Endothelial cell of umbilical vein (primary cell): ENCODE results near the gene DENND5A. TPM values are rescaled to one million over a fixed set of nuclear protein-coding genes. Genes with fewer than 3 reads are reported as not detected.

Source experiments
- BruUV-seq: library from RNA; stranded (reverse); fragments of 400-500 nt; replicated peaks from 2 replicates; lab custom pipeline; 2021; lab: Mats Ljungman, UMichigan
- CTCF ChIA-PET: fragments of 300-600, 350-600 bp; sonication (Branson Sonifier 250); formaldehyde crosslinking; loops from one replicate; lab custom pipeline; 2021; ENCODE audit warnings: antibody characterized with exemption, inconsistent platforms; lab: Charles Lee
- POLR2A ChIA-PET: fragments of 300-600, 350-600 bp; sonication (Branson Sonifier 250); formaldehyde crosslinking; loops from one replicate; lab custom pipeline; 2021; ENCODE audit warnings: antibody characterized with exemption, inconsistent platforms; lab: Charles Lee
- DNase-seq: peaks from one replicate; pipeline ENCODE4 v3.0.0-alpha.2; 2011; ENCODE audit warnings: low read depth, low spot score
- FAIRE-seq: peaks from 2 replicates; lab custom pipeline; 2011; peaks lifted over from hg19 to GRCh38; lab: Jason Lieb, UNC
- H2AFZ ChIP-seq: 2 replicates; pipeline ENCODE4 v1.6.0; 2012; ENCODE audit warnings: low read depth, low read length, control low read depth, inconsistent platforms
- H3K27ac ChIP-seq: 2 replicates; pipeline ENCODE4 v1.5.1; 2011; ENCODE audit warnings: low read depth, mild to moderate bottlenecking, control low read depth, low read length, moderate library complexity; ENCODE audit not compliant: insufficient read depth
- H3K27me3 ChIP-seq, 2 experiments: 2 replicates each; pipeline versions ENCODE4 v1.6.0 to v1.6.1; 2011; ENCODE audit warnings: low read length in 2 of 2, mixed read lengths in 1 of 2; ENCODE audit not compliant: control insufficient read depth in 2 of 2, insufficient read depth in 2 of 2
- H3K36me3 ChIP-seq, 2 experiments: 2 replicates in 1 of 2; 3 replicates in 1 of 2; pipeline ENCODE4 v1.5.1; 2011; ENCODE audit warnings: low read length in 2 of 2, mild to moderate bottlenecking in 1 of 2, moderate library complexity in 1 of 2; ENCODE audit not compliant: control insufficient read depth in 2 of 2, insufficient read depth in 2 of 2; ENCODE audit errors: extremely low read depth in 1 of 2
- H3K4me1 ChIP-seq: 3 replicates; pipeline ENCODE4 v1.5.1; 2011; ENCODE audit warnings: mild to moderate bottlenecking, low read length; ENCODE audit not compliant: control insufficient read depth, insufficient read depth; ENCODE audit errors: extremely low read depth
- H3K4me2 ChIP-seq: 2 replicates; pipeline ENCODE4 v1.6.1; 2011; ENCODE audit warnings: low read length, control low read depth, mixed read lengths; ENCODE audit not compliant: insufficient read depth
- H3K4me3 ChIP-seq, 3 experiments: fragments of 200-600 bp in 1 of 3; sonication (generic), shearing (Covaris generic) in 1 of 3; replicated peaks in 1 of 3; 2 replicates each; pipeline ENCODE4 v1.5.1; 2011 to 2016; ENCODE audit warnings: control low read depth in 3 of 3, low read length in 3 of 3, mild to moderate bottlenecking in 2 of 3, inconsistent platforms in 1 of 3, low read depth in 1 of 3, moderate library complexity in 1 of 3; ENCODE audit not compliant: insufficient read depth in 1 of 3
- H3K79me2 ChIP-seq: 2 replicates; pipeline ENCODE4 v1.6.0; 2012; ENCODE audit warnings: low read length, inconsistent platforms; ENCODE audit not compliant: control insufficient read depth, insufficient read depth
- H3K9ac ChIP-seq: replicated peaks from 2 replicates; pipeline ENCODE3; 2011; ENCODE audit warnings: low read length, control low read depth; ENCODE audit not compliant: insufficient read depth; ENCODE audit errors: extremely low read depth
- H3K9me1 ChIP-seq: replicated peaks from 3 replicates; pipeline ENCODE4 v1.6.0; 2011; ENCODE audit warnings: mild to moderate bottlenecking, low read length; ENCODE audit not compliant: control insufficient read depth, insufficient read depth; ENCODE audit errors: extremely low read depth
- H3K9me3 ChIP-seq: replicated peaks from 2 replicates; pipeline ENCODE4 v1.5.1; 2012; ENCODE audit warnings: low read length, inconsistent platforms; ENCODE audit not compliant: control insufficient read depth, insufficient read depth
- H4K20me1 ChIP-seq: replicated peaks from 2 replicates; pipeline ENCODE3; 2011; ENCODE audit warnings: mild to moderate bottlenecking, low read length; ENCODE audit not compliant: control insufficient read depth, insufficient read depth; ENCODE audit errors: extremely low read depth
- CTCF ChIP-seq, 2 donors: IDR thresholded peaks; 1 replicate in 1 of 2; 2 replicates in 1 of 2; pipeline ENCODE4 v1.5.1; 2011; ENCODE audit warnings: low read length in 2 of 2, mild to moderate bottlenecking in 2 of 2, moderate library complexity in 2 of 2, control low read depth in 1 of 2, inconsistent platforms in 1 of 2, low read depth in 1 of 2; ENCODE audit not compliant: insufficient read depth in 1 of 2; ENCODE audit errors: extremely low read depth in 1 of 2
- dilution Hi-C: fragments of 300-500 bp; cut with MboI; formaldehyde crosslinking; loops from one replicate; pipeline ENCODE4 v1.15.0; 2019; ENCODE audit warnings: low sequenced_read_pairs; ENCODE audit not compliant: extremely low pct_ligation_motif_present
- intact Hi-C: fragments of 100-400 bp; cut with micrococcal nuclease; formaldehyde crosslinking; loops from one replicate; pipeline ENCODE4 v1.10.0; 2022
- polyA plus RNA-seq, 4 experiments: library from polyadenylated mRNA; depleted of rRNA in 3 of 4; stranded (reverse) in 3 of 4; unstranded in 1 of 4; fragments of >200 nt; gene quantifications; 2 replicates each; pipeline versions ENCODE4 v1.2.1 to v1.2.3, GENCODE V29; 2011 to 2012; ENCODE audit warnings: missing spikeins in 1 of 4
- total RNA-seq: library from RNA; stranded (reverse); gene quantifications from 2 replicates; pipeline ENCODE4 v1.2.3, GENCODE V29; 2021
- TF ChIP-seq, protein P1 (sequence below): IDR thresholded peaks from 2 replicates; pipeline ENCODE4 v1.6.1; 2011; ENCODE audit not compliant: insufficient read depth, insufficient read length

The DENND5A gene
- total and polyA plus RNA-seq, 2 donors (not counting 3 experiments of a cell fraction or from before 2014, with no cell fraction given): 116 to 220 TPM

DNA sequence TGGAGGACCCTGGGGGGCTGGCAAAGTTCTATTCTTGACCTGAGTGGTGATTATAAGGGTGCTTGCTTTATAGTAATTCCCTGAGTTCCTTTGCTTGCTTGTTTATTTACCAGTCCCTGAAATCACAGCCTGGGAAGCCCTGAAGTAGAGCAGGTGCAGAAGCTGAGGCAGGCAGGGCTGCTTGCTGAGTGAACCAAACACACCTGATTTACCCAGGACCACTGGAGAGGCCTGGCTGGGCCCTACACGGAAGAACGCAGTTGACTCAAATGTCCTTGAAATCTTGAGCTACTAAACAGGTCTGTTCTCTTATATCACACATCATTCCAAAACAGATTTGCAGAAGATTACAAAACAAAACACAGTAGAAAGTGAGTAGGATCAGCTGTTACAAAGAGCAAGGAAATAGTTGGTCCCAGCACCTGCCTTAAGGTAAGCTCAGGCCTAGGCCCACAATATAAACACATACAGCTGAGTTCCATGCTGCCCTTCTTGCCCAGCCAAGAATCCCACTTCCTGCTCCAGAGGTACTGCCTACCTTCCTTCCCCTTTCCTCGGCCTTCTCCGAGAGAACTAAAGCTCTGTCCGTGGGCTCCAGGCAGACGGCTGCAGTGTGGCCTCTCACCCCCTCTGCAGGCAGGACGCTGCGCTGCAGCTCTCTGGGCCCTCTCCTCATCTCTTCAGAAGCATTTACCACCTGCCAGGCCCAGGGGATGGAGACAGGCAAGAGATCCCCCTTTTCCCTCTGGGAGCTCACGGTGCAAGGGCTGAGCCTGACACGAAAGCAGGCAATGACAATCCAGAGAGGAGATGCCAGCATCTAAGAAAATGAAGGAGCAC, 127.6 kb downstream of the DENND5A start:
- BruUV-seq: no TSS peak
- ChIA-PET POLR2A (no interaction called here), CTCF (interaction anchor here (0.6 to 4.3 kb wide), 63 partner anchors 8 to 1131 kb away, joined by 3 to 248 read pairs (median 3); partner anchors contain the start of genes NRIP3 and TMEM9B)
- Histone ChIP-seq H3K4me3 (no peak overlapping the region), H3K79me2 (no peaks in the 10 kb centered on the region), H4K20me1 (no peaks in the 10 kb centered on the region), H3K9ac (no peak overlapping the region), H3K4me1 (peaks cover 37% of the 10 kb centered on the region), H3K9me1 (no peaks in the 10 kb centered on the region), H3K4me2 (no peak overlapping the region), H3K9me3 (no peaks in the 10 kb centered on the region), H3K36me3 (peaks cover 5 to 7% of the 10 kb centered on the region in 2 experiments), H2AFZ (no peak overlapping the region), H3K27ac (peak overlapping the region; percentile 75), H3K27me3 (no peaks in the 10 kb centered on the region)
- FAIRE-seq (peak; percentile 95), DNase-seq (peak; percentile 85)
- TF ChIP-seq CTCF (IDR thresholded peaks at IDR 0.05; ENCODE audit: extremely low read depth in 1 of 2, insufficient read depth in 1 of 2, low read depth in 1 of 2, low read length in 2 of 2): peak; percentile 90 to 99
- TF ChIP-seq, protein P1, sequence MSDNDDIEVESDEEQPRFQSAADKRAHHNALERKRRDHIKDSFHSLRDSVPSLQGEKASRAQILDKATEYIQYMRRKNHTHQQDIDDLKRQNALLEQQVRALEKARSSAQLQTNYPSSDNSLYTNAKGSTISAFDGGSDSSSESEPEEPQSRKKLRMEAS: no peak
- intact Hi-C loops (loop anchor here (1.0 to 5.0 kb wide), 6 partner anchors 47 to 449 kb away; partner anchors contain the start of genes NRIP3, SCUBE2 and TMEM9B), dilution Hi-C loops (no loop called here)
